MM.1S (cell line): Measurements from ENCODE around the gene IFIT1B.
"Not testable (repeated sequence)": the region's sequence is repeated elsewhere in the genome, so short reads cannot be mapped to it uniquely, and the experiment has no call there.

Source experiments
- CTCF ChIP-seq: fragments of 300-600 bp; sonication (generic); IDR thresholded peaks from 2 replicates; pipeline ENCODE4 v1.5.1; 2016; ENCODE audit warnings: antibody characterized with exemption, low read length, mixed read lengths
- EZH2 ChIP-seq: fragments of 300-600 bp; sonication (generic); optimal IDR thresholded peaks from 2 replicates; pipeline ENCODE3; 2017; ENCODE audit warnings: low read depth, mild to moderate bottlenecking, antibody characterized with exemption, low read length, mixed read lengths

- TF ChIP-seq CTCF, EZH2: not testable (repeated sequence)
Measured at GRCh38 chr10:89409282-89409681, 31.4 kb downstream of the IFIT1B start.
